DOHH2 (cell line): ENCODE measurements around the gene LRRN2.

Experiments
- CTCF ChIP-seq: fragments of 200-600 bp; sonication (generic); IDR thresholded peaks from one replicate; pipeline ENCODE4 v1.5.1; 2014; ENCODE audit warnings: antibody characterized with exemption, mild to moderate bottlenecking, low read depth, low read length; ENCODE audit not compliant: poor library complexity, severe bottlenecking
- EZH2phosphoT487 ChIP-seq: fragments of 200-600 bp; sonication (generic); IDR thresholded peaks from 2 replicates; pipeline ENCODE4 v1.6.1; 2017; ENCODE audit warnings: borderline replicate concordance, mild to moderate bottlenecking, antibody characterized with exemption, low read length, moderate library complexity, mixed read lengths

GRCh38 chr1:204692841-204693356 is 7.4 kb upstream of the LRRN2 start:
- no peak for TF ChIP-seq CTCF
- TF ChIP-seq EZH2phosphoT487, result no peak
